OCI-M2 (cell line): ENCODE measurements around the gene POLE.

Experiments
- DNase-seq: peaks from one replicate; lab custom pipeline; 2025; ENCODE audit not compliant: unreplicated experiment; lab: John Stamatoyannopoulos, UW

The POLE gene, protein sequence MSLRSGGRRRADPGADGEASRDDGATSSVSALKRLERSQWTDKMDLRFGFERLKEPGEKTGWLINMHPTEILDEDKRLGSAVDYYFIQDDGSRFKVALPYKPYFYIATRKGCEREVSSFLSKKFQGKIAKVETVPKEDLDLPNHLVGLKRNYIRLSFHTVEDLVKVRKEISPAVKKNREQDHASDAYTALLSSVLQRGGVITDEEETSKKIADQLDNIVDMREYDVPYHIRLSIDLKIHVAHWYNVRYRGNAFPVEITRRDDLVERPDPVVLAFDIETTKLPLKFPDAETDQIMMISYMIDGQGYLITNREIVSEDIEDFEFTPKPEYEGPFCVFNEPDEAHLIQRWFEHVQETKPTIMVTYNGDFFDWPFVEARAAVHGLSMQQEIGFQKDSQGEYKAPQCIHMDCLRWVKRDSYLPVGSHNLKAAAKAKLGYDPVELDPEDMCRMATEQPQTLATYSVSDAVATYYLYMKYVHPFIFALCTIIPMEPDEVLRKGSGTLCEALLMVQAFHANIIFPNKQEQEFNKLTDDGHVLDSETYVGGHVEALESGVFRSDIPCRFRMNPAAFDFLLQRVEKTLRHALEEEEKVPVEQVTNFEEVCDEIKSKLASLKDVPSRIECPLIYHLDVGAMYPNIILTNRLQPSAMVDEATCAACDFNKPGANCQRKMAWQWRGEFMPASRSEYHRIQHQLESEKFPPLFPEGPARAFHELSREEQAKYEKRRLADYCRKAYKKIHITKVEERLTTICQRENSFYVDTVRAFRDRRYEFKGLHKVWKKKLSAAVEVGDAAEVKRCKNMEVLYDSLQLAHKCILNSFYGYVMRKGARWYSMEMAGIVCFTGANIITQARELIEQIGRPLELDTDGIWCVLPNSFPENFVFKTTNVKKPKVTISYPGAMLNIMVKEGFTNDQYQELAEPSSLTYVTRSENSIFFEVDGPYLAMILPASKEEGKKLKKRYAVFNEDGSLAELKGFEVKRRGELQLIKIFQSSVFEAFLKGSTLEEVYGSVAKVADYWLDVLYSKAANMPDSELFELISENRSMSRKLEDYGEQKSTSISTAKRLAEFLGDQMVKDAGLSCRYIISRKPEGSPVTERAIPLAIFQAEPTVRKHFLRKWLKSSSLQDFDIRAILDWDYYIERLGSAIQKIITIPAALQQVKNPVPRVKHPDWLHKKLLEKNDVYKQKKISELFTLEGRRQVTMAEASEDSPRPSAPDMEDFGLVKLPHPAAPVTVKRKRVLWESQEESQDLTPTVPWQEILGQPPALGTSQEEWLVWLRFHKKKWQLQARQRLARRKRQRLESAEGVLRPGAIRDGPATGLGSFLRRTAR (N-terminal part only)

DNA sequence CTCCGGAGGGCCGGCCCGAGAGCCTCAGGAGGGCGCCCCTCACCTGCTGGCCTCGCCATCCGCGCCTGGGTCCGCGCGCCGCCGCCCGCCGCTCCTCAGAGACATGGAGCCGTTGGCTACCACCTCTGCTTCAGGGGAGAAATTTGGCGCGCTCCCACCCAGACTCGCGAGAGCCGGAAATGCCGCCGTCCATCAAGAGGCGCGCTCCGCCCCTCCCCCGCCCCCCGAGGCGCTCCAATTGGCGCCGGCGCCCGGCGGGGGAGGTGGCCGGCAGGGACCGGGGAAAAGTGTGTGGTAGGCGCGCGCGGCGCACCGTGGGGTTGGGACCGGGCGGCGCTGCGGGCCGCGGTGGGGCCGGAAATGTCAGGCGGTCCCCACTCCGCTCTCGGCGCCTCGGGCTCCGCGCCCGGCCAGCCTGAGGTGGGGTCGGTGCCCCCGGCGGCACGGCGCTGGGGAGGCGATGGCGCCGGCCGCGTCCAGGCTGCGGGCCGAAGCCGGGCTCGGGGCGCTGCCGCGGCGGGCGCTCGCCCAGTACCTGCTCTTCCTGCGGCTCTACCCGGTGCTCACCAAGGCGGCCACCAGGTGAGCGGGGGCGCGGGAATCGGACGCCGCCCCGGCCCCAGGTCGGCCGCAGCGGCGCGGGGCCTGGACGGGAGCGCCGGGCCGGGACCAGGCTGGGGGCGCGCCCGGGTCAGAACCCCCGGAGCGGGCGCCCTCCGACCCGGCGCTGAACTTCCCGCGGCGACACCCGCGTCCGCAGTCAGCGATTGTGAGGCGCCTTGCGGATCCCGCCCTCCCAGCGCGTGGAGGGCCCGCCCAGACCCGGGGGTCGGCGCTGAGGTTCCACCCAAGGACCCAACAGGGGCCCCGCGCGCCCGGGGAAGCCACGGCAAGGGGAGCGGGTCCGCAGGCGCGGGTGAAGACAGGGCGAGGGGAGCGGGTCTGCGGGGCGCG is at the start of gene POLE, which contains the start of gene PXMP2:
Gene POLE, minus strand, starts transcription at position 132 of the 954 bp plus-strand sequence. Its CDS starts 27 bp downstream, at position 105.
Gene PXMP2, plus strand, starts transcription at position 377 of the 954 bp plus-strand sequence. Its CDS starts 84 bp downstream, at position 461.
- DNase-seq, result peak; percentile 24

DNA sequence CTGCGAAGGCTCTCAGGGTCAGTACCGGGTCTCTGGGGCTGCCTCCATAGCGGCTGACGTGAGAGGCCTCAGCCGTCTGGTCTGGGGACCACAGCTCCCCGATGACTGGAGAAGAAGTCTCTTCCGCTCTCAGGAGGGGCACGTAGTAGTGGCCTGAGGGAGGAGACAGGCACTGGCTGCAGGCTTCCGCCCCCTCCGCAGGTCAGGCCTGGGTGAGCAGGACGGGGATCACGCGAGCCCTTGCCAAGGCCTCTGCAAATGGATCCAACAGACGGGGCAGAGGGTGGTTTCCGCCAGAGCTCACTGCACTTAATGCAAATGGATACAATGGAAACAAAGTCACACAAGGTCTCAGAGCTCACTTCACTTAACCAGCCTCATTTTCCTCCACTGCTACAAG is 49.8 kb upstream of the POLE start:
- no peak for DNase-seq

DNA sequence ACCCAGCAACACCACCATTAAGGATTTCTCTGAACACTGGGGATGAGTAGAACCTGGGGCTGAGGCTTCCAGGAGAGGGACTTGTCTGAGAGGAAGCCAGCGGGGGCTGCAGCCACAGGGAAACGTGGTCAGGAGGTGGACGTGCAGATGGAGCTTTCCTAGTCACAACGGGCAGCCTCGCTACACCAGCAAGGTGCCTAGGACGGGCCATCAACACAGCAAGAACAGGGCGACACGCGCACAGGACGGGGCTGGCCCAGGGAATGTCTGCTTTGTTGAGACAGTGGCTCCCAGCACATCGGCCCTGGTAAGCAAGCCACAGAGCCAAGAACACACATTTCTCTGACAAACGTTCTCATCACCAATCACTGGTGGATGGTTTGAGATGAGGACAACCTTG is 49.2 kb upstream of the POLE start:
- DNase-seq, result no peak

DNA sequence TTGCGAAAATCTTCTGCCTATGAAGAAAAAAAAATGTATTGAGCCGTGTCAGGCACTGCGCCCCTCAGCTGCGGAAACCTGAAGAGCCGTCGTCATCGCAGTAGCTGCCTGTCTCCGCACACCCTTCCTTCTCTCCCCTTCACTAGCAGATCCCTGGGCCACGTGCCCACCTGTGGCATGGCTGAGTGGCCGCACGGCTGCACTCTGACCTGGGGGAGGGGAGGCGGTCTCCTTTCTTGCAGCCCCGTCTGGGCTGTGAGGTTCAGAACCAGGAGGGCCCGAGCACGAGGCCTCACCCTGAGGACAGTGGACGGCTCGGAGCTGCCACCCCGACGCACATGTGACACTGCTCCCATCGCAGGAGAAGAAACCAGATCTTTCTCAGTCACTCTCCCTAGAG is 48.4 kb upstream of the POLE start:
- DNase-seq, result no peak

DNA sequence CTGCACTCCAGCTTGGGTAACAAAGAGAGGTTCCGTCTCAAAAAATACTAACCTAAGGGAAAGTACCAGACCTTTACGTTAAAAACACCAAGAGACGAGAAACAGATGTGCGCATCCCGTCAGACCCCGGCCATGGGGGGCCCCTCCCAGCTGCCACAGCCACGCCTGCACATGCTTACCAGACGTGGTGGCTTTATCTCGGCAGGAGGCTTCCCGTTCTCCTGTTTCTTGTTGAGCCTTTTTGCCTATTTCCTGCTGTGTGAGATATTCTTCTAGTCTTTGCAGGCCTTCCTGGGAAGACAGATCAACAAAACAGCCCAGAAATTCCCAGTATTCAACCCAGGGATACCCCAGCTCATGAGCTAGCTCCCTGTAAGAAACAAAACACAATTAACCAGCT is 47.1 kb upstream of the POLE start:
- DNase-seq, result no peak

DNA sequence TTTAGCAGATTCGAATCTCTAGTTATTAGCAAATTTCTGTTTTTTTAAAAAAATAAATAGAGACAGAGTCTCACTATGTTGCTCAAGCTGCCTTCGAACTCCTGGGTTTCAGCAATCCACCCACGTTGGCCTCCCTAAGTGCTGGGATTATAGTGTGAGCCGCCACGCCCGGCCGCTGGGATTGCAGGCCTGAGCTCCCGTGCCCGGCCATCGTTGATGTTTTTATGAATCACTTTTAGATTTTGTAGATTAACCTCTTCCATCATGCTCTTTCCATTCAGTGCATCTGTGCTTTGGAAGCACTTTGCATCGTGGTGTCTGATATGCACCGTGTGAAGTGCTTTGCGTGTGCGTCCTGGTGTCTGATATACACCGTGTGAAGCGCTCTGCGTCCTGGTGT is 44.4 kb upstream of the POLE start:
- no peak for DNase-seq

DNA sequence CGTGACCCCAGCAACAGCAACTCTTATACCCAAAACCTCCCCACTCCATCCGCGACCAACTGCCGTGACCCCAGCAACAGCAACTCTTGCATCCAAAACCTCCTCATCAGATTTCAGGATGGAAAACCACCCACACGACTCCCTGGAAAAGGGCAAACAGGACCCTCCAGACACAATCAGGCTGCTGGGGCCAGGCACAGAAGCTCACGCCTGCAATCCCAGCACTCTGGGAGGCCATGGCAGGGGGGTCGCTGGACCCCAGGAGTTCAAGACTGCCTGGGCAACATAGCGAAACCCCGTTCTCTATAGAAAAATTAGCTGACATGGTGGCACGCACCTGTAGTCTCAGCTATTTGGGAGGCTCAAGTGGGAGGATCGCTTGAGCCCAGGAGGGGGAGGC is 43.2 kb upstream of the POLE start:
- DNase-seq, result no peak

DNA sequence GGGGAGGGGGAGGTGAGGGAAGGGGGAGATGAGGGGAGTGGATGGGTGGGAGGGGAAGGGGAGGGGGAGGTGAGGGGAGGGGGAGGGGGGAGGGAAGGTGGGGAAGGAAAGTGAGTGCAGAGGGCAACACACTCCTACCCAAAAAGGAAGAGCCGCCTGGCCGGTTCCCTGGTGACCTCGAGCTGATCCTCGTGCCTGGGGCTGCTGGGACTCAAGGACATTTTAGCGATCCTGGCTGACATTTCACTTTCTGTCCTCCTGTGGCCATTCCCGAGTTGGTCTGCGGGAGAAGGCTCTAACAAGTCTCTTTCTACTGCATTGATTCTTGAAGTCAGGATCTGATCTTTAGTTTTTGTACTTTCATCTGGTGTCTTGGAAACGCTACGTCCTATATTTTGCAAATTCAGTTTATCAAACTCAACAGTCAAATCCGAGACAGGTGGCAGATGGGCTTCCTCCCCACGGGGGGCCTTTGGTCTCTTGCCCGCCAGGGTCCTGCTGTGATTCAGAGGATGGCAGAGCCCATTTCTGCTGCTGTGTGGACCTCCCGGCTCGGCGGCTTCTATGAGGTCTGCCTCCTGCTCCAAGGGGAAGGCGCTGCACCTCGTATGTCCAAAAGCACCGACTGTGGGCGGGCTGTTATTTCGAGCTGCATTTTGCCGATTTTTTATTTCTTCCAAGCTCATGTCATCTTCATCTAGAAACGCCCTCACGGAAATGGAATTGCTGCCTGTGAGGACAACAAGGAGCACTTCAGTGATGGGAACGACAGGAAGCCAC is 42.6 kb upstream of the POLE start:
- DNase-seq, result no peak

DNA sequence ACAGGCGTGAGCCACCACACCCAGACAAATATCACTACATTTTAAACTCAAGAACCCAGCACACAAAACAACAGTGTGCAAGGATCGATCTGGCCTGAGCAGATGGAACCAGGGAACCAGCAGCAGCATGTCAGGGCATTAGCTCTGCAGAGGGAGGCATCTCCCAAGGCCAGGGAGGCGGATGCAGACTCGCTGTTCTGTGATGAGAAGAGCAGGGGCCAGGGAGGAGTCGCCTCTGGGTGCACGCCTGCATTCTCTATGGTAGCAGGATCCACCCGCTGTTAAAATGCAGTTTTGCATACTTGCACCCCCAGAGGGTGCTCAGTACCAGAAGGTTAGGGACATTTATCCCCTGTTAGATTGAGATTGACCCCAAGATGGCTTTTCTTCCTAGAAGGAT is 41.4 kb upstream of the POLE start:
- no peak for DNase-seq

DNA sequence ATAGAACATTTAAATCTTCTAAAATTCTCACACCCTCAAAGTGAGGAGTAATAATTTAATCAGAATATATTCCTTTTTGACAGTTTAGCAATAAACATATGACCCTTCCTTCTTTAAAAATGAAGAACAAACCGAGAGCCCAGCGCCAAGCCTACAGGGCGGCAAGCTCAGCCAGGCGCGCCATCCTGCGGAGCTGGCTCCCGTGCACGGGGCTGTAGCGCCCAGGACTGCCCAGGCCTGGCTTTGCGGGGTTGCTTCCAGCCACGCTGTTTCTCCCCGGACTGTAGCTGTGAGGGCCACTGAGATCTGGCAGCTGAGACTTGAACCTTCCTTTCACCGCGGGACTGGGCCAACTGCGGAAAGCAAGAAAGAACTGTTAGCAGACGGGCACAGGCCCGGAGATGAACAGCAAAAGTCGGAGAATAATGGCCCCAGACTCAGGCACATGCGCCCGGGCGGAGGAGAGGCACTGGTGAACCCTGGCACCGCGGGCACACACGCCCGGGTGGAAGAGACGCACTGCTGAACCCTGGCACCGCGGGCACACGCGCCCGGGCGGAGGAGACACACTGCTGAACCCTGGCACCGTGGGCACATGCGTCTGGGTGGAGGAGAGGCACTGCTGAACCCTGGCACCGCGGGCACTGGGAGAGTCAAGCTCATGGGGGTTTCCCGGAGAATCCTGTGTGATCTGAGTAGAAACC is 40.1 kb upstream of the POLE start:
- DNase-seq, result no peak

DNA sequence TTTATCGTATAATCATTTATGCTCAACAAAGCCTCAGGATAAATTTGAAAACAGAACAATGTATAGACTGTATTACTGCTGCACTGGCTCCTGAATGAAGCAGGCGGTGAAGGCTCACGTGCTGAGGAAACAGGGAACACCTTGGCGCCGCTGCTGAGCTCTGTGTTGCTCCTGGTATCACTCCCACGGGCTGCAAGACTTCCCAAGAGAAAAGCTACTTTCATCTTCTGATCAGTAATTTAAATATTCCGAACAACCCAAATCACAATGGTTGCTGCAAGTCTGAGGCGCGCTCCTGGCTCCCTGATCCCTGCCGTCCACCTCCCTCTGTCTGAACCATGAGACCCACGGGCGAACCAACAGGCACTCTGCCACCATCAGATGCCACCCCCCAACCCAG is 39.2 kb upstream of the POLE start:
- no peak for DNase-seq

DNA sequence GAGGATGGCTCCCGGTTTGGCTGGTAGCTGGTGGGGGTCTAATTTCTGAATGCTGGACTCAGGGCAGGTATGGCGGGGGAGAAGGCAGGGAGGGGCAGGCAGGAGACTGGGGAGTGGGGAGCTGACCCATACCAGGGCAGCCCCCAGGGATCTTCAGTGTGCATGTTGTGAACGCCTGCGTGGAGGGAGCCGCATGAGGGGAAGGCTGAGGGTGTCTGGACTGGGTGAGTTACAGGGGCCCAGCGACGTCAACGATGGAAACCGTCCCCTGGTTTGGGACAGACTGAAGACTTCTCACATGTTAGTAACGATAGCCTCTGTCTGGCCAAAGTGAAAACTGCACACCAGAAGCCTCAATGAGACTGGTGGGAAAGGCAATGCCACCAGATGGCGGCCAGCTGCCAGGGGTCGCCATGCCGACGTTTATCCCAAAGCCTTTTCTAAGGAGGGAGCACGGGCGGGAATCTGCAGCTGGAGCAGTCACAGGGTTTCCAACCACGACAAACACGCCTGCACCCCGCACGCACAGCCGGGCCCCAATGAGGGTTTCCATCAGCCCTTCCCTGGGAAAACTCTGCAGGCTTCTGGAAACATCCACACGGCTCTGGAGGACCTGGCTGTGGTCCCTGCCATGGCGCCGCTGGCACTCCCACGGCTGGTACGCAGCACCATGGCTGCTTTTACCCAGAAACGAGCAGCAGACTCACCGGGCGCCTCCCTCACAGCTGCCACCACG is 37.5 kb upstream of the POLE start:
- DNase-seq, result no peak

DNA sequence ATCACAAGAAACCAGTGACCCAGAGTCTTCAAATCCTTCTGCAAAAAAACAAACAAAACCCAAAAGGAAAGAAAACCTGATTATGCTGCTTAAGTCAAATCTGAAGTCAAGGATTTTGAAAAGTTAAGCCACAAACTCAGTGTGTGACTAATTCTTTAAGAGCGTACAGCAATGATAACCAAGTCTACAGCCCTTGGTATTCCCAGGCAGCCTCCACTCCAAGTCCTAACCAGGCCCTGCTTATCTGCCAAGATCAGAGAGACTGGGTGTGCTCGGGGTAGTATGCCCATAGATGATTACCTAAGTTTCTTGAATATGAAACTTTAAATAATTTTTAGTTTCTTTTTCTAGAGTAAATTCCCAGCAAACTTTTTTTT is 36.6 kb upstream of the POLE start:
- no peak for DNase-seq

DNA sequence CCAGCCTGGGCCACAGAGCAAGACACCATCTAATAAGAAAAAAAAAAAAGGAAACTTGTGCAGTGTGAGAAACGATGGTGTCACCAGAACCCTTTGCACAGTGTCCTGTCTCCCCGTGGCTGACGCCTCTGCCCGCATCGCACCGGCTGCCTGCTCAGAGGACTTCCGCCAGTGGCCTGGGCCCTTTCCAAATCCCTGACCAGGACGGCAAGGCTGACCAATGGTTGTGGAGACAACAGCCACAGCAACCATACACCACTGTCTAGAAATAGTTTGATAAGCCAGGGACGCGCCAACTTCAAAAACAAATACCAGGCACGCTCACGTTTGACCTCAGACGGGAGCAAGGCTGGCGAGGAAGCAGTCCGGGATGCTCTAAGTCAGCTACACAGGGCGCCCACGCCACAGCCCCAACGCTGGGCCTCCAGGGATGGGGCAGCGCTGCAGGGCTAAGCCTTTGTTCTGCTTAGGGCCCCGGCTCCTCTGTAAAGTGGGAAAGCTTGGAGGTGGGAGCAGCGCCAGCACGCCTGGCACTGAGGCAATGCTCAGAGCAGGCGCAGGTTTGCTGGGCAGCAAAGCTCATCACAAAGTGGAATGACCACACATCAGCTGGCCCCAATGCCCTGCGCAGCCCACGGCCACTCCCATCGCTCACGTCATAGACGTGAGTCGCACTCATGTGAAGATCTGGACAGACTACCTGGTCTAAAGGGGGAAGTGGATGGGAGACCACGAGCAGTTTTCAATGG is 36.0 kb upstream of the POLE start:
- DNase-seq, result no peak

DNA sequence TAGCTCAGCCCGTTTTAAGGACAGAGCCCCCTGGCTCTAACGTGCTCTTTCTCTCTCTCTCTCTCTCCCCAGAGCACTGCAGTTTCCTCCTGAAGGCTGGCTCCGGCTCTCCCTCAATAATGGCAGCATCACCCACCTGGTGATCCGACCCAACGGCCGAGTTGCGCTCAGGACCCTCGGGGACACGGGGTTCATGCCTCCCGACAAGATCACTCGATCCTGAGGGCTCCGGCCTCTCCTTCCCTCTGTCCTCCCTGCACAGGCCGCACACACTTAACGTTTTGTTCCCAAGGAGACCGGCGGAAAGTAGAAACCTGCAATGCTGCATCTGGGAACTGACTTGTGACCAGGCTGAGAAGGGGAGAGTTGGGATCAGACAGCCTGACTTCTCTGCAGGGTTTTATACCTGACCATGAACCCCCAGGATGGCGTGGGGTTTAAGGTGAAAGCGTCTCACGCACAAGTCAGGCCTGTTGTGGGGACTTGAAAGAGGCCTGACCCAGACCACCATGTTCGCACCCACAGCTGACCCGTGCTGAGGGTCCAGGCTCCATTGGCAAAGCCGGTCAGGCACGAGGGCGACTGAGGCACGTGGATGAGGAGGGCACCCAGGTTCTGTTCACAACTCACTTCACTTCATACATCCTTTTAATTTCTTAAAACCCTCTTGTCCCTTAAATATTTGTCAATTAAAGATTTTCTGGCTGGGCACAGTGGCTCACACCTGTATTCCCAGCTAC is 33.6 kb upstream of the POLE start:
- DNase-seq, result no peak

DNA sequence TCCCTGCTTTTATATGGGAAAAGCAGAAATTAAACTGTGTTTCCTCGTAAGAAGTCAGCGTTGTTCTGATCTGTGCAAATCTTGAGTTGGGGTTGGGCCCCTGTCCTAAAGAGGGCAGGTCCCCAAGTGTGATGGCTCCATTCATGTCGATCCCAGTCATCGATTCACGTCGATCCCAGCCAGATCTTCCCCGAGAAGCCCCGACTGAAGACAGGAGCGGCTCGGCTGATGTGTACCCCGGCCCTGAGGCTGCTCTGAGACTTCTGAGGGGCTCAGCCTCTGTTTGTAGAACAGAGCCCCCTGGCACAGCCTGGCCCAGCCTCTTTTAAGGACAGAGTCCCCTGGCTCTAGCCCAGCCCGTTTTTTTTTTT is 32.8 kb upstream of the POLE start:
- DNase-seq, result no peak
